ENCODE results near the gene C2CD2. TPM values are rescaled to one million over a fixed set of nuclear protein-coding genes. Genes with fewer than 3 reads are reported as not detected.

The C2CD2 gene
- total RNA-seq, 1 donor from 2014 or later = 5.8 TPM

DNA sequence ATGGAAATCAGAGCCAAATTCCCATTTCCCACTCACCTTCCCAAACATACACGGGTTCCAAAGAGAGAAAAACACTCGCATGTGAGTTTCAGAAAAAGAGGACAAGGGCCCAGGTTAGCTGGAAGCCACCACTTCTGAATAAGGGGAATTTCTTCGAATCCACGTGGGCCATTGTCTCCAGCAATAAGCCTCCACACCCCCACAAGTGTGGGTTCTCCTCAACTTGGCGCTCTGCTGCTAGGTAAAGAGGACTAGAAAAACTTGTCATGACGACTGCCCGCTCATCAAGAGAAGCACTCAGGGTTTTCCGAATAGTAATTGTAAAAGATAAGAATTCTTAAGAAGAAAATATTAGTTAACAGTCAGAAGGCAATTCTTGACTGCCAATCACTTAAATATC is 105.3 kb downstream of the C2CD2 start:
- intact Hi-C loops (cut with micrococcal nuclease) = no loop called here

DNA sequence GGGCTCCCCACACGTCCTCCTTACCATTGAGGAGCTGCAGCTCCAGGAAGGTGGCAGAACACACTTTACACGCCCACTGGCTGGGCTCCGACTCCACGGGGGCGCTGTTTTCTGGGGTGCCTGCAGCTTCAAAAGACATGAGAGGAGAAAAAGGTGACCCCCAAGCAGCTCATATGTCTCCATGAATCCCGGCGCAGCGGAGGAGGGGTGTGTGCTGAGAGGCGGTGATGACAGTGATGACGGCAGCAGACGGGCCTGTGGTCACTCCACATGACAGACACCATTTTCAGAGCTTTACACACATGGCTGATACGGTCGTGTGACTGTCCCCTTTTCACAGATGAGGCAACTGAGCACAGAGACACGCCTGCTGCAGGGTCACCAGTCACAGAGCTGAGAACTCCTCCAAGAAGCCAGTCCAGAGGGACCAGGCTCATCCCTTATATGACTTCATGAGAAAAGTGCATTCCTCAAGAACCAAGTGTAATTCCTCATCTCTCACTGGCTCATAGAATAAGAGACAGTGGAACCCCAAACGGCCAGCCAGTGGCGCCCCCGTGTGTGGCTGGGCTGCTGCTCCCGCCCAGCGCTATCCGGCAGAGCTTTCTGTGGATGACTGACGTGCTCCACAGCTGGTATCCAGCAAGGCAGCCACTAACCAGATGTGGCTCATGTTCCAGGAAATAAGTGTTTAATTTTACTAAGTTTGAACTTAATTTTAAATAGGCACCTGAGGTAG is 106.6 kb downstream of the C2CD2 start:
- intact Hi-C loops (cut with micrococcal nuclease) = no loop called here

DNA sequence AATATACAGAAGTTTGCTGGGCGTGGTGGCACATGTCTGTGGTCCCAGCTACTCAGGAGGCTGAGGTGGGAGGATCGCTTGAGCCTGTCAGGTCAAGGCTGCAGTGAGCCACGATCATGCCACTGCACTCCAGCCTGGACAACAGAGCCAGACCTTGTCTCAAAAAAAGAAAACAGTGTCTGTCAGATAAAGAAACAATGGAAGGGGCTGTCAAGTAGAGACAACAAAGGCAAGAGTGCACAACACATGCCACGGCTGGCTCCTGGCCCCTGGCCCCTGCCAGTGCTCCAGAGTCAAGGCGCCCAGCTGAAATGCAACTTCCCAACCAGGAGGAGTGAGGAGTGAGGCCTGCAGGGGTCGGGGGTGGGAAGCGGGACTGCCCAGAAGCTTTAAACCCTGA is 107.3 kb downstream of the C2CD2 start:
- intact Hi-C loops (cut with micrococcal nuclease) = no loop called here

DNA sequence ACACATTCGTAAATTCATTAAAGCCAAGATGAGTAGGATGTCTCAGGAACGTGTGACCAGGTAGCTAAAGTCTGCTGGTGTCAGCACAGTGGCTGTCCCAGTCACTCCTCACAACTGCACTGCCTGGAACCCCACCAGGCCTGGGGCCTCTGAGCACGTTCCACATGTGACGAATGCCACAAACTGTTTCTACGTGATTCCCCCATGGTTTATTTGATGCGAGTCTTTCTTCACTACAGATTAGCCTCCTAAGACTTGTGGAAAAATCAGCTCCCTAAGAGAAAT is 107.8 kb downstream of the C2CD2 start:
- intact Hi-C loops (cut with micrococcal nuclease) = no loop called here

- intact Hi-C loops (cut with micrococcal nuclease) = no loop called here
Observed at GRCh38 chr21:41845310-41846032, 108.3 kb downstream of the C2CD2 start.

DNA sequence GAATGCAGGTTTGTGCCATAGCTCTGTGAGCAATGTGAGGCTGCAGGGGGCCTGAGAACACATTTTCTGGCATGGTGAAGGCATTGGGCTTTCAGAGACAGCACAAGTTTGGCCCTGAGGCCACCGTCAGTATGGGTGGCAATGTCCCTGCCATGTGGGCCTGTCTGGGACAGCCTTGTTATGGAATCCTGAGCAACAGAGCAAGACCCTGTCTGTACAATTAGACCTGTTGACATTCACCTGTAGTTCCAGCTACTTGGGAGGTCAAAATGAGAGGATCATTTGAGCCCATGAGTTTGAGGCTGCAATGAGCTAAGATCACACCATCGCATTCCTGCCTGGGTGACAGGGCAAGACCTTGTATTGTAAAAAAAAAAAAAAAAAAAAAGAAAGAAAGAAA is 110.2 kb downstream of the C2CD2 start:
- intact Hi-C loops (cut with micrococcal nuclease) = no loop called here

GRCh38 chr21:41840880-41841279 is 112.9 kb downstream of the C2CD2 start:
- intact Hi-C loops (cut with micrococcal nuclease) = no loop called here

- intact Hi-C loops (cut with micrococcal nuclease) = no loop called here
Observed at GRCh38 chr21:41839387-41840000, 114.3 kb downstream of the C2CD2 start.

GRCh38 chr21:41837756-41838297 is 116.0 kb downstream of the C2CD2 start:
- intact Hi-C loops (cut with micrococcal nuclease) = no loop called here

GRCh38 chr21:41836166-41837015 is 117.4 kb downstream of the C2CD2 start:
- intact Hi-C loops (cut with micrococcal nuclease) = no loop called here

- intact Hi-C loops (cut with micrococcal nuclease) = no loop called here
Observed at GRCh38 chr21:41835711-41836154, 118.1 kb downstream of the C2CD2 start.

Other genes starting within 250 kb of the C2CD2 start
- not detected in 2 replicates for gene RIPK4, start 187.0 kb downstream of the C2CD2 start, total RNA-seq
- 11.2 and 13.7 TPM in 2 replicates for gene PRDM15, start 74.7 kb downstream of the C2CD2 start, total RNA-seq
- gene ZBTB21, start 56.3 kb upstream of the C2CD2 start, total RNA-seq = 14.6 and 16.5 TPM in 2 replicates
- 0.12 TPM in 1 of 2 replicates, not detected in the other for gene UMODL1, start 117.3 kb upstream of the C2CD2 start, total RNA-seq

Measured in T-helper 1 cell treated with Interleukin-12 subunit alpha and Interleukin-12 subunit beta and Interleukin-4 antibody, amounts not matched to agents 30 ng/mL and 1 ng/mL, for 36 hours (primary cell).